Measurements from ENCODE around the gene SIPA1L3. TPM values are rescaled to one million over a fixed set of nuclear protein-coding genes. Genes with fewer than 3 reads are reported as not detected.
A peak's percentile ranks its signal among the peaks of the same experiment; 100 is the strongest.

SIPA1L3 gene
- total and polyA plus RNA-seq, 10 of the 15 experiments (the other 5 are each of a cell fraction or from before 2014, with no cell fraction given), result 0.24 to 66.2 (median 19.1) TPM

DNA sequence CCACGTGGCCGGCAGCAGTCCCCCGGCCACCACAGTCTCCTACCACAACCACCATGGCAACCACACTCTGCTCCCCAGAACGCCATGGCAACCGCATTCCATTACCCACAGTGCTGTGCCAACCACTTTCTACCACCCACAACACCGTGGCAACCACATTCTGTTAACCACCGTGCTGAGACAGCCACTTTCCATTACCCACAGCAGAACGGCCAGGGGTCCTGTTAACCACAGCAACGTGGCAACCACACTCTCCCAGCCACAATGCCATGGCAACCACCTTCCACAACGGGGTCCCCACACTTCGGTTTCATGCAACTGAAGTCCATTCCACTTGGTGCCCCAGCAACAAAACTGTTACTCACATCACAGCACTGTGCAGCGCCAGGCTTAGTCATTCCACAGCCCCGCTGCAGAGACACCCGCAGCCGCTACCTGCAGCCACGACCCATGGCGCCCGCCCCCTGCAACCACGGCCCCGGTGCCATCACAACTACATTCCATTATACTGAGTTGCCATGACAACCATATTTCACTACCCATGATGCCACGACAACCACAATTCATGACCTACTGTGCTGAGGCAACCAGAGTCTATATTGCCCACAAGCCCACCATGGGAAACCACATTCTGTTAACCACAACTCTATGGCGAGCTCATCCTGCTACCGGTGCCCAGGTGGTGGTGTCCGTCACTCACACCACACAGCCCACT, 307.1 kb downstream of the SIPA1L3 start:
- under 1% methylated on average over 24 of the region's 24 CpGs for WGBS (ENCODE audit: insufficient coverage, insufficient replicate concordance, low lambda C conversion rate, missing lambda C conversion rate)
- ChIA-PET CTCF (no interaction called here), RAD21 (ENCODE audit: unreplicated experiment) (no interaction called here), SMC1A (ENCODE audit: uncharacterized antibody, unreplicated experiment) (no interaction called here), POLR2A (no interaction called here)
- FAIRE-seq (peak; percentile 41), ATAC-seq (peak; percentile 87), DNase-seq (ENCODE audit: low read depth, low spot score) (peak; percentile 33)
- H3K9me3 ChIP-seq (replicated peaks; ENCODE audit: control insufficient read depth, insufficient read depth, low read length), result no peaks in the 10 kb centered on the region
- no peak overlapping the region for H3K27ac ChIP-seq (ENCODE audit: control insufficient read depth, insufficient read depth)
- H4K20me1 ChIP-seq (ENCODE audit: control insufficient read depth, insufficient read depth), result no peaks in the 10 kb centered on the region
- H3K9ac ChIP-seq (ENCODE audit: control insufficient read depth, insufficient read depth, low read length), result no peak overlapping the region
- in situ Hi-C loops (cut with MboI) (no loop called here), intact Hi-C loops (cut with micrococcal nuclease; ENCODE audit: unreplicated experiment) (no loop called here)
- H2AFZ ChIP-seq (ENCODE audit: control insufficient read depth, low read depth, low read length), result no peak overlapping the region
- H3K4me3 ChIP-seq, result no peak overlapping the region
- H3K4me1 ChIP-seq (ENCODE audit: control insufficient read depth, insufficient read depth, low read length), result peaks cover 24% of the 10 kb centered on the region
- H3K27me3 ChIP-seq (replicated peaks in 1 of 2; ENCODE audit: control insufficient read depth in 2 of 2, insufficient read depth in 2 of 2, low read length in 1 of 2), result no peaks in the 10 kb centered on the region
- no peaks in the 10 kb centered on the region for H3K36me3 ChIP-seq (ENCODE audit: control insufficient read depth in 2 of 2, insufficient read depth in 2 of 2, low read length in 1 of 2)
- H3K79me2 ChIP-seq (ENCODE audit: control insufficient read depth, insufficient read depth, low read length), result no peaks in the 10 kb centered on the region
- peak overlapping the region; percentile 33 for H3K4me2 ChIP-seq (ENCODE audit: control insufficient read depth, insufficient read depth)
- no TSS peak for BruUV-seq (replicated peaks)
- TF ChIP-seq, protein P1, sequence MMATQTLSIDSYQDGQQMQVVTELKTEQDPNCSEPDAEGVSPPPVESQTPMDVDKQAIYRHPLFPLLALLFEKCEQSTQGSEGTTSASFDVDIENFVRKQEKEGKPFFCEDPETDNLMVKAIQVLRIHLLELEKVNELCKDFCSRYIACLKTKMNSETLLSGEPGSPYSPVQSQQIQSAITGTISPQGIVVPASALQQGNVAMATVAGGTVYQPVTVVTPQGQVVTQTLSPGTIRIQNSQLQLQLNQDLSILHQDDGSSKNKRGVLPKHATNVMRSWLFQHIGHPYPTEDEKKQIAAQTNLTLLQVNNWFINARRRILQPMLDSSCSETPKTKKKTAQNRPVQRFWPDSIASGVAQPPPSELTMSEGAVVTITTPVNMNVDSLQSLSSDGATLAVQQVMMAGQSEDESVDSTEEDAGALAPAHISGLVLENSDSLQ (IDR thresholded peaks at IDR 0.05), result peak; percentile 79
- TF ChIP-seq TARDBP (IDR thresholded peaks at IDR 0.05; ENCODE audit: borderline replicate concordance) (no peak), STAT1 (conservative IDR thresholded peaks at IDR 0.05) (no peak), RB1 (IDR thresholded peaks at IDR 0.05; ENCODE audit: borderline replicate concordance) (no peak), SRF (IDR thresholded peaks at IDR 0.05; ENCODE audit: low read depth in 2 of 2, low read length in 2 of 2) (no peak), BHLHE40 (IDR thresholded peaks at IDR 0.05; ENCODE audit: borderline replicate concordance in 1 of 2, low read depth in 2 of 2, low read length in 1 of 2) (peak; percentile 30 to 80; a peak in 2 of 4 replicates), BACH1 (IDR thresholded peaks at IDR 0.05; ENCODE audit: borderline replicate concordance) (no peak), IRF4 (IDR thresholded peaks at IDR 0.05; ENCODE audit: low read depth, low read length) (no peak), NR2F1 (conservative IDR thresholded peaks at IDR 0.05) (peak; percentile 84), YBX1 (IDR thresholded peaks at IDR 0.05) (no peak), BCL11A (IDR thresholded peaks at IDR 0.05; ENCODE audit: low read depth, low read length) (0 out of 2 replicates have a peak, but pooled peaks have one; percentile 11), IKZF2 (IDR thresholded peaks at IDR 0.05) (peak; percentile 71 to 85), MXI1 (IDR thresholded peaks at IDR 0.05; ENCODE audit: low read depth, low read length) (0 out of 2 replicates have a peak, but pooled peaks have one; percentile 10)
- TF ChIP-seq, protein P2, sequence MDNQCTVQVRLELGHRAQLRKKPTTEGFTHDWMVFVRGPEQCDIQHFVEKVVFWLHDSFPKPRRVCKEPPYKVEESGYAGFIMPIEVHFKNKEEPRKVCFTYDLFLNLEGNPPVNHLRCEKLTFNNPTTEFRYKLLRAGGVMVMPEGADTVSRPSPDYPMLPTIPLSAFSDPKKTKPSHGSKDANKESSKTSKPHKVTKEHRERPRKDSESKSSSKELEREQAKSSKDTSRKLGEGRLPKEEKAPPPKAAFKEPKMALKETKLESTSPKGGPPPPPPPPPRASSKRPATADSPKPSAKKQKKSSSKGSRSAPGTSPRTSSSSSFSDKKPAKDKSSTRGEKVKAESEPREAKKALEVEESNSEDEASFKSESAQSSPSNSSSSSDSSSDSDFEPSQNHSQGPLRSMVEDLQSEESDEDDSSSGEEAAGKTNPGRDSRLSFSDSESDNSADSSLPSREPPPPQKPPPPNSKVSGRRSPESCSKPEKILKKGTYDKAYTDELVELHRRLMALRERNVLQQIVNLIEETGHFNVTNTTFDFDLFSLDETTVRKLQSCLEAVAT (IDR thresholded peaks at IDR 0.05), result peak; percentile 99
- TF ChIP-seq, protein P3, sequence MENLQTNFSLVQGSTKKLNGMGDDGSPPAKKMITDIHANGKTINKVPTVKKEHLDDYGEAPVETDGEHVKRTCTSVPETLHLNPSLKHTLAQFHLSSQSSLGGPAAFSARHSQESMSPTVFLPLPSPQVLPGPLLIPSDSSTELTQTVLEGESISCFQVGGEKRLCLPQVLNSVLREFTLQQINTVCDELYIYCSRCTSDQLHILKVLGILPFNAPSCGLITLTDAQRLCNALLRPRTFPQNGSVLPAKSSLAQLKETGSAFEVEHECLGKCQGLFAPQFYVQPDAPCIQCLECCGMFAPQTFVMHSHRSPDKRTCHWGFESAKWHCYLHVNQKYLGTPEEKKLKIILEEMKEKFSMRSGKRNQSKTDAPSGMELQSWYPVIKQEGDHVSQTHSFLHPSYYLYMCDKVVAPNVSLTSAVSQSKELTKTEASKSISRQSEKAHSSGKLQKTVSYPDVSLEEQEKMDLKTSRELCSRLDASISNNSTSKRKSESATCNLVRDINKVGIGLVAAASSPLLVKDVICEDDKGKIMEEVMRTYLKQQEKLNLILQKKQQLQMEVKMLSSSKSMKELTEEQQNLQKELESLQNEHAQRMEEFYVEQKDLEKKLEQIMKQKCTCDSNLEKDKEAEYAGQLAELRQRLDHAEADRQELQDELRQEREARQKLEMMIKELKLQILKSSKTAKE (IDR thresholded peaks at IDR 0.05; ENCODE audit: low read depth, poor library complexity, severe bottlenecking), result peak; percentile 26
- TF ChIP-seq, protein P4, sequence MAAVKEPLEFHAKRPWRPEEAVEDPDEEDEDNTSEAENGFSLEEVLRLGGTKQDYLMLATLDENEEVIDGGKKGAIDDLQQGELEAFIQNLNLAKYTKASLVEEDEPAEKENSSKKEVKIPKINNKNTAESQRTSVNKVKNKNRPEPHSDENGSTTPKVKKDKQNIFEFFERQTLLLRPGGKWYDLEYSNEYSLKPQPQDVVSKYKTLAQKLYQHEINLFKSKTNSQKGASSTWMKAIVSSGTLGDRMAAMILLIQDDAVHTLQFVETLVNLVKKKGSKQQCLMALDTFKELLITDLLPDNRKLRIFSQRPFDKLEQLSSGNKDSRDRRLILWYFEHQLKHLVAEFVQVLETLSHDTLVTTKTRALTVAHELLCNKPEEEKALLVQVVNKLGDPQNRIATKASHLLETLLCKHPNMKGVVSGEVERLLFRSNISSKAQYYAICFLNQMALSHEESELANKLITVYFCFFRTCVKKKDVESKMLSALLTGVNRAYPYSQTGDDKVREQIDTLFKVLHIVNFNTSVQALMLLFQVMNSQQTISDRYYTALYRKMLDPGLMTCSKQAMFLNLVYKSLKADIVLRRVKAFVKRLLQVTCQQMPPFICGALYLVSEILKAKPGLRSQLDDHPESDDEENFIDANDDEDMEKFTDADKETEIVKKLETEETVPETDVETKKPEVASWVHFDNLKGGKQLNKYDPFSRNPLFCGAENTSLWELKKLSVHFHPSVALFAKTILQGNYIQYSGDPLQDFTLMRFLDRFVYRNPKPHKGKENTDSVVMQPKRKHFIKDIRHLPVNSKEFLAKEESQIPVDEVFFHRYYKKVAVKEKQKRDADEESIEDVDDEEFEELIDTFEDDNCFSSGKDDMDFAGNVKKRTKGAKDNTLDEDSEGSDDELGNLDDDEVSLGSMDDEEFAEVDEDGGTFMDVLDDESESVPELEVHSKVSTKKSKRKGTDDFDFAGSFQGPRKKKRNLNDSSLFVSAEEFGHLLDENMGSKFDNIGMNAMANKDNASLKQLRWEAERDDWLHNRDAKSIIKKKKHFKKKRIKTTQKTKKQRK (IDR thresholded peaks at IDR 0.05; ENCODE audit: low read depth, low read length), result no peak

Data from GM12878 (cell line).